HAP-1 (cell line): ENCODE measurements around the gene CNP.

ENCODE experiments used
- DNase-seq, 2 experiments: peaks; one replicate each; pipeline ENCODE4 v3.0.0-alpha.2; 2016 to 2020; ENCODE audit warnings: low spot score in 2 of 2
- H3K27me3 ChIP-seq: fragments of 250-450 bp; sonication (Bioruptor Pico); 2 replicates; pipeline ENCODE4 v1.5.1; 2020; ENCODE audit warnings: low read depth, mild to moderate bottlenecking, moderate library complexity
- H3K36me3 ChIP-seq: fragments of 250-450 bp; sonication (Bioruptor Pico); replicated peaks from 2 replicates; pipeline ENCODE4 v1.5.1; 2020; ENCODE audit warnings: mild to moderate bottlenecking
- H3K4me1 ChIP-seq: fragments of 250-450 bp; sonication (Bioruptor Pico); 2 replicates; pipeline ENCODE4 v1.5.1; 2020; ENCODE audit warnings: mild to moderate bottlenecking
- H3K4me3 ChIP-seq: fragments of 250-450 bp; sonication (Bioruptor Pico); 2 replicates; pipeline ENCODE4 v1.5.1; 2020; ENCODE audit warnings: mild to moderate bottlenecking, moderate library complexity
- H3K9me3 ChIP-seq: fragments of 250-450 bp; sonication (Bioruptor Pico); 2 replicates; pipeline ENCODE4 v1.5.1; 2020; ENCODE audit warnings: mild to moderate bottlenecking, moderate library complexity
- in situ Hi-C: fragments of 300-500 bp; cut with MboI; formaldehyde crosslinking; loops from 3 replicates; pipeline ENCODE4 v1.14.3; 2020; ENCODE audit warnings: low sequenced_read_pairs, inconsistent platforms, mixed read lengths

Gene CNP

DNA sequence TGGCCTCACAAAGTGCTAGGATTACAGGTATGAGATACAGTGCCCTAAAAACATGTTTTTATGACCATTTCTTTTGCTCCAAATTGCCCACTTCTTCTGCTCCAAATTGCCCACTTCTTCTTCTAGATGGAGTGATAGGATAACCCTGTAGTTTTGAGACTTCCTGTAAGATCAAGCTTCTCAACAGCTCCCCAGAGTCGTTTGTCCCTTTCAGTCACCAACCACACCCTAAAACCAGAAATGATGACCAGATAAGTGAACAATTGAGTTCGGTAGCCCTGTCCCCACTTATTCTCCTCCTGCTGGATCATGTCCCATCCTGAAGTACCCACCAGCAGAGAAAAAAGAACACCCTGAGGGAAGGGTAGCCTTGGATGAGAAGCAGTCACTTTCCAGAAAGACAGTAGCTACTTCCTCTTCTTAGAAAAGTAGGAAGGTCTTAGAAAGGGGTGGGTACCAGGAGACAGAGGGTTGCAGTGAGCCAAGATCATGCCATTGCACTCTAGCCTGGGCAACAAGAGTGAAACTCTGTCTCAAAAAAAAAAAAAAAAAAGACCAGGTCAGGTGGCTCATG lies 33.7 kb upstream of the CNP start:
- no peak overlapping the region for H3K4me3 ChIP-seq
- H3K9me3 ChIP-seq: no peaks in the 10 kb centered on the region
- no peaks in the 10 kb centered on the region for H3K36me3 ChIP-seq
- no peaks in the 10 kb centered on the region for H3K27me3 ChIP-seq
- in situ Hi-C loops: no loop called here
- DNase-seq: no peak
- H3K4me1 ChIP-seq: peaks cover 5% of the 10 kb centered on the region; the same call in 1 of the 2 replicates

DNA sequence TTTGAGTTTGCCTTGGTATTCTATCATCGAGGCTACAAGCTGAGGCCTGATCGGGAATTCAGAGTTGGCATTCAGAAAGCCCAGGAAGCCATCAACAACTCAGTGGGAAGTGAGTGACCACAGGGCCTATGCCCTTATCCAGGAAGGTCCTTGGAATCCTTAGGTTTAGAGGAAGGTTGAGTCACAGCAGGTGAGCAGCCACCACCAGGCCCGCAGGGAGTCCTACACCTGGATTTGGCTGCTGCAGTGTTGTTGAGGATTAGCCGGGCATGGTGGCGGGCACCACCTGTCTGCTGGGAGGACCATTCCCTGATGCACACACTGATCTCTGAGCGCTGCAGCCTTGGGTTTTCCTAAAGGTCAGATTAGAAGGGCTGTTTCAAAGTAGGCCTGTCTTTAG lies 31.0 kb upstream of the CNP start:
- in situ Hi-C loops: no loop called here
- Histone ChIP-seq H3K36me3 (no peaks in the 10 kb centered on the region), H3K4me3 (no peak overlapping the region), H3K9me3 (no peaks in the 10 kb centered on the region), H3K27me3 (no peaks in the 10 kb centered on the region), H3K4me1 (no peaks in the 10 kb centered on the region)
- DNase-seq: no peak

DNA sequence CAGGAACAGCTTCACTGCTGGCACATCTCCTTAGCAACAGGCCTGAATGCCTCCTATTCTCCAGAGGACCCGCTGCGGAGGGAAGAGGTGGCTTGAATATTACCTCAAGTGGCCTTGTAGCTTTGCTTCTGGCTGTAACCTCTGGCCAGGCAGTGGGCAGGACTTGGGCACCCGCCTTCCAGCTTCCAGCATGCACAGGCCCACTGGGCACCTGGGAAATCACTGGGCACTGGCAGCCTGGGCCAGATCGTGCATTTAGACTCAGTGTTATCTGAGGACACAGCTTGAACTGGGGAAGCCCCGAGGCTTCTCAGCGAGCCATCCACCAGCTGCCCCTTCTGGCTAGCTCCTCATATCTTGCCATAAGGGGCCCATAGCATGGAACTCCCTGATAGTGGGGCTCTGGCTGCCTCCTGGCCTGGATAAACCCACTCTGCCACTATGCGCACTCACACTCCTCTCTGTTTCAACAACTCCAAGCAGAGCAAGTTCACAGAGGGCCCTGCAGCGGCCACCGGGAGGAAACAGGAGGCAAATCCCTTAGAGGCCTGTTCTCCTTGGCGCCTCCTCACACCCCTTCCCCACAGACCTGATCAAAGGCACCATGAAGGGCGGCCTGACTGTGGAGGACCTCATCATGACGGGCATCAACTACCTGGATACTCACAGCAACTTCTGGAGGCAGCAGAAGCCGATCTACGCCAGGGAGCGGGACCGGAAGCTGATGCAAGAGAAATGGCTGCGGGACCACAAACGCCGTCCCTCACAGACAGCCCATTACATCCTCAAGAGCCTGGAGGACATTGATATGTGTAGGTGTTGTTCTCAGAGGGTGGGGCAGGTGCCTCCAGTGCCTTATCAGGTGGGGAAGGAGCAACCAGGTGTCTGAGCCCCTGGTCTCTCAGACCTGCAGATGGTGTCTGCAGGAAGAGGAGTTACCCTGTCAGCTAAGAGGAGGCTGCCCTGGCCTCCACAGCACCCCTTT lies 28.3 kb upstream of the CNP start:
- in situ Hi-C loops: no loop called here
- DNase-seq: no peak
- no peak overlapping the region for H3K4me3 ChIP-seq
- no peaks in the 10 kb centered on the region for H3K27me3 ChIP-seq
- no peaks in the 10 kb centered on the region for H3K36me3 ChIP-seq
- H3K9me3 ChIP-seq: no peaks in the 10 kb centered on the region
- H3K4me1 ChIP-seq: no peaks in the 10 kb centered on the region

DNA sequence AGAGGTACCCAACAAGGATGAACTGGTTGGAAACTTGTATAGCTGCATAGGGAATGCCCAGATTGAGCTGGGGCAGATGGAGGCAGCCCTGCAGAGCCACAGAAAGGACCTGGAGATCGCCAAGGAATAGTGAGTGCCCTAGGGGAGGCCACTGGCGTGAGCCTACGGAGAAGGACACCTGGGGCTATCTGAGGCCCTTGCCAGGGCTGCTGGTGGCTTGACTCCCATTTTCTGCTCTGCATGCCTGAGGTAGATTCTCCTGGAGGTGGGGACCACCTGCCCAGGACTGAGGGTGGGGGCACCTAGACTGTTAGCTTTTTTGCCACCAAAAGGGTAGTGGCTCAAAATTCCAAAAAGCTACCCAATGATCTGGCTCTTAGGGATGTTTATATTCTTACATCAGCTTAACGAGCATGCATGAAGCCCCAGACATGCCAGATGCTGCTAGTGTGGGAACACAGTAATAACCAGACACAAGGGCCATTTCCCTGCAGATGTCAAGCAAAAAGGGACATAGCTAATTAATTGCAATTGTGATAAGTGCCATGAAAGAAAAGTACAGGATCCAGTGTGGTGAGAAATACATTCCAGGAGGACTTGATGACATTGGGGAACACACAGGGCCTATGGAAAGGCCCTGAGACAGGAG lies 27.4 kb upstream of the CNP start:
- H3K27me3 ChIP-seq: no peaks in the 10 kb centered on the region
- no peak for DNase-seq
- H3K9me3 ChIP-seq: no peaks in the 10 kb centered on the region
- in situ Hi-C loops: no loop called here
- H3K4me3 ChIP-seq: no peak overlapping the region
- no peaks in the 10 kb centered on the region for H3K4me1 ChIP-seq
- H3K36me3 ChIP-seq: no peaks in the 10 kb centered on the region

DNA sequence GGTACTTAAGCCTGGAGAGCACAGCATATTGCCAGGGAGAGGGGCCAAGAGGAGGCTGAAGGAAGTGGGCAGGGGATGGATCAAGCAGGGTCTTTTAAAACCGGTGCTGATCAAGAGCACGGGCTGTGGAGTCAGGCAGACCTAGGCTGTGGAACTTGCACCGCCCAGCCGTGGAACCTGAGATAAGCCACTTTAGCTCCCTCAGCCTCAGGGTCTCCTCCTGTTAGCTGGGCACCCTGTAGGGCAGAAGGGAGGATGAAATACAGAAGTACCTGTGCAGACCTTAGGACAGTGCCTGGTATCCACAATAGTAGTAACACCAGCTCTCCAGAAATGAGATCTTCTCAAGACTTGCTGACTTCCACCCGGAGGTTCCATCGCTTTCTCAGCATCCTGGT lies 26.9 kb upstream of the CNP start:
- H3K4me3 ChIP-seq: no peak overlapping the region
- no peaks in the 10 kb centered on the region for H3K36me3 ChIP-seq
- DNase-seq: no peak
- no peaks in the 10 kb centered on the region for H3K27me3 ChIP-seq
- H3K4me1 ChIP-seq: no peaks in the 10 kb centered on the region
- in situ Hi-C loops: no loop called here
- H3K9me3 ChIP-seq: no peaks in the 10 kb centered on the region

DNA sequence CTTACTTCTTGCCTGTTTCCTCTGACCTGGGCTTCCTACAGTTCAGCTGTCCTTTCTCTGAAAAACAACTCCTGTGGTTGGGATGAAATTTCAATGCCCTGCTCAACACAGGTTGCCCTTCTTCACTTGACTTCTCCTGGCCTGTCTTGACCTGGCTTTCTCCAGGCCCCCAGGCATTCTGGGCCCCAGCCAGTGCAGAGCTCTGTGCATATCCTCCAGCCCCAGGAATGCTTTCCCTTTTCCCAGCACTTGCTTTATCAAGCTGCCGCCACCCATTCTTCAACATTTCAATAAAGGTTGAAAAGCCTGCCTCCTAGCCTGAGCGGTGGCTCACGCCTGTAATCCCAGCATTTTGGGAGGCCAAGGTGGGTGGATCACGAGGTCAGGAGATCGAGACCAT lies 25.4 kb upstream of the CNP start:
- DNase-seq: no peak
- in situ Hi-C loops: no loop called here
- H3K4me3 ChIP-seq: no peak overlapping the region
- no peaks in the 10 kb centered on the region for H3K9me3 ChIP-seq
- no peaks in the 10 kb centered on the region for H3K27me3 ChIP-seq
- H3K4me1 ChIP-seq: no peaks in the 10 kb centered on the region
- no peaks in the 10 kb centered on the region for H3K36me3 ChIP-seq

DNA sequence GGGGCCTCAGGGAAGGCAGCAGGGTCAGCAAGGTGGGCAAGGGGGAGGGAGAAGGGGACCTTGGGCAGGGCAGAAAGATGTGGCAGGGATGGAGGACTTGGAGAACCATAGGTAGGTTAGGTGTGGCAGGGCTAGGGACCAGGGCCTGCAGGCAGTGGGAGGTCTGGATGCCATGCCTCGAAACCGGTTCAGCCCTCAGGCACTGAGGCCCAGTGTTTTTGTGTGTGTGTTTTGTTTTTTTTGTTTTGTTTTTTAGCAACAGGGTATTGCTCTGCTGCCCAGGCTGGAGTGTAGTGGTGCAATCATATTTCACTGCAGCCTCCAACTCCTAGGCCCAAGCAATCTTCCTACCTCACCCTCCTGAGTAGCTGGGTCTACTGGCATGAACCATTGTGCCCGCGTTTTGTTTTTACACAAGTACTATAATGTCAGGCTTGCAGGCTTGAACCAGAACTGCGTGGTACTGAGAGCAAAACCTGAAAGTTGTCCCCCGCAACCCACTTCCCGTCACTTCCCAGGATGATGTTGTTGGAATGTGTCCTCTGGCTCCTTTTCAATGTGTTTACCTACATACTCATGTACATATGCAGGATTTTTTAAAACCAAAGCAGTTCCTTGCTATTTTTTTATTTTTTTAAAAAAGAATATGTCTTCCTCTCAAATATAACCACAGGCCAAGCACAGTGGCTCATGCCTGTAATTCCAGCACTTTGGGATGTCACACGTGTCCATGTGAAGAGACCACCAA lies 23.8 kb upstream of the CNP start:
- in situ Hi-C loops: no loop called here
- Histone ChIP-seq H3K36me3 (no peaks in the 10 kb centered on the region), H3K9me3 (no peaks in the 10 kb centered on the region), H3K27me3 (no peaks in the 10 kb centered on the region), H3K4me3 (no peak overlapping the region), H3K4me1 (no peaks in the 10 kb centered on the region)
- no peak for DNase-seq

DNA sequence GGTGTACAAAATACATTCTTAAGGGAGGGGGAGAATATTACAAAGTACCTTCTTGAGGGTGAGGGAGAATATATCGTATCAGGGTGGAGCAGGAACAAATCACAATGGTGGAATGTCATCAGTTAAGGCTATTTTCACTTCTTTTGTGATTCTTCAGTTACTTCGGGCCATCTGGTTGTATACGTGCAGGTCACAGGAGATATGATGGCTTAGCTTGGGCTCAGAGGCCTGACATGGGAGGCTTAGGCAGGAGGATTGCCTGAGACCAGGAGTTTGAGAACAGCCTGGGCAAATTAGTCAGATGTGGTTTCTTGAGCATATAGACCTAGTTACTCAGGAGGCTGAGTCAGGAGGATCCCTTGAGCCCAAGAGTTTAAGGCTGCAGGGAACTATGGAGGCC lies 23.1 kb upstream of the CNP start:
- Histone ChIP-seq H3K27me3 (no peaks in the 10 kb centered on the region), H3K4me1 (no peaks in the 10 kb centered on the region), H3K36me3 (no peaks in the 10 kb centered on the region), H3K9me3 (no peaks in the 10 kb centered on the region), H3K4me3 (no peak overlapping the region)
- in situ Hi-C loops: no loop called here
- no peak for DNase-seq

DNA sequence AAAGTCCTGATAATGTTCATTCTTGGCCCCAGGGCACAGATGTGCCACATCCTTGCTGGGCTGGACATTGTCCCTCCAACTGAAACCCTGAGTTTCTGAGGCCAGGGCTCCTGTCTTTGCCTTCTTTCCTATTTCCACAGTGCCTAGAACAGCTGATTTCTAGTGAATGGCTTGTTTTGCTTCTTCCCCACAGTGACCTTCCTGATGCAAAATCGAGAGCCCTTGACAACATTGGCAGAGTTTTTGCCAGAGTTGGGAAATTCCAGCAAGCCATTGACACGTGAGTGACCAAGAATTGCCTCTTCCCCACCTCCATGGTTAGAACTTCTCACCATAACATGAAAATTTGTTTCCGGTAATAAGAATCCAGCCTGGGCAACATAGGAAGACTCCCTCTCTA lies 21.7 kb upstream of the CNP start:
- no peak for DNase-seq
- Histone ChIP-seq H3K4me3 (no peak overlapping the region), H3K27me3 (no peaks in the 10 kb centered on the region), H3K4me1 (no peaks in the 10 kb centered on the region), H3K36me3 (no peaks in the 10 kb centered on the region), H3K9me3 (no peaks in the 10 kb centered on the region)
- in situ Hi-C loops: no loop called here

DNA sequence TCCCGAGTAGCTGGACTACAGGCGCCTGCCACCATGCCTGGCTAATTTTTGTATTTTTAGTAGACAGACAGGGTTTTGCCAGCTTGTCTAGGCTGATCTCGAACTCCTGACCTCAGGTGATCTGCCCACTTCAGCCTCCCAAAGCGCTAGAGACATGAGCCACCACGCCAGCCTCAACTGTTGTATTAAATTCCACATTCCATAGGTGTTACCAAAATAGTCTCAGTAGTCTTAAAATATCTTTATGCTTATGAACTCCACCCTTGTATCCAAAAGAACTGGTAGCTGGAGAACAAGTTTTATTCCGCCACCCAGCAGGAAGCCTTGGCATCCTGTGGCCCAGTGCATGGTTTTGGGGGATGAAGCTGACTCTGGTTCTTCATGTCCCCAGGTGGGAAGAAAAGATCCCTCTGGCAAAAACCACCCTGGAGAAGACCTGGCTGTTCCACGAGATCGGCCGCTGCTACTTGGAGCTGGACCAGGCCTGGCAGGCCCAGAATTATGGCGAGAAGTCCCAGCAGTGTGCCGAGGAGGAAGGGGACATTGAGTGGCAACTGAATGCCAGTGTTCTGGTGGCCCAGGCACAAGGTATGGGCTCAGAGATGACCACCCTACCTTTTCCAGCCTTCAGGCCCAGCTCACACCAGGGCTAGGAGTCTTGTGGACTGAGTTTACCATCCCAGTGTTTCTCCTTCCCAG lies 17.7 kb upstream of the CNP start:
- no peak for DNase-seq
- no peak overlapping the region for H3K4me3 ChIP-seq
- no peaks in the 10 kb centered on the region for H3K4me1 ChIP-seq
- H3K9me3 ChIP-seq: no peaks in the 10 kb centered on the region
- in situ Hi-C loops: no loop called here
- H3K36me3 ChIP-seq: no peaks in the 10 kb centered on the region
- H3K27me3 ChIP-seq: no peaks in the 10 kb centered on the region

DNA sequence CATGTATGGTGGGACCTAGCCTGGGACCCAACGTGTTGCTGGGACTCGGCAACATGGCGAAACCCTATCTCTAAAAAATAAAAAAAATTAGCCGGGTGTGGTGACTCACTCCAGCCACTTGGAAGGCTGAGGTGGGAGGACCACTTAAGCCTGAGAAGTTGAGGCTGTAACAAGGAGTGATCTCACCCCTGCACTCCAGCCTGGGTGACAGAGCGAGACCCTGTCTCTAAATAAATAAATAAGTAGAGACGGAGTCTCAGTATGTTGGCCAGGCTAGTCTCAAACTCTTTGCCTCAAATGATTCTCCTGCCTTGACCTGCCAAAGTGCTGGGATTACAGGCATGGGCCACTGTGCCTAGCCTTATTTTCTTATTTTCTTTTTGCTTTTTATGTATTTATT lies 10.1 kb upstream of the CNP start:
- no peak for DNase-seq
- H3K9me3 ChIP-seq: no peaks in the 10 kb centered on the region; the same call in 1 of the 2 replicates
- H3K36me3 ChIP-seq: no peaks in the 10 kb centered on the region
- H3K4me1 ChIP-seq: no peaks in the 10 kb centered on the region
- H3K4me3 ChIP-seq: no peak overlapping the region
- H3K27me3 ChIP-seq: no peaks in the 10 kb centered on the region
- in situ Hi-C loops: no loop called here

DNA sequence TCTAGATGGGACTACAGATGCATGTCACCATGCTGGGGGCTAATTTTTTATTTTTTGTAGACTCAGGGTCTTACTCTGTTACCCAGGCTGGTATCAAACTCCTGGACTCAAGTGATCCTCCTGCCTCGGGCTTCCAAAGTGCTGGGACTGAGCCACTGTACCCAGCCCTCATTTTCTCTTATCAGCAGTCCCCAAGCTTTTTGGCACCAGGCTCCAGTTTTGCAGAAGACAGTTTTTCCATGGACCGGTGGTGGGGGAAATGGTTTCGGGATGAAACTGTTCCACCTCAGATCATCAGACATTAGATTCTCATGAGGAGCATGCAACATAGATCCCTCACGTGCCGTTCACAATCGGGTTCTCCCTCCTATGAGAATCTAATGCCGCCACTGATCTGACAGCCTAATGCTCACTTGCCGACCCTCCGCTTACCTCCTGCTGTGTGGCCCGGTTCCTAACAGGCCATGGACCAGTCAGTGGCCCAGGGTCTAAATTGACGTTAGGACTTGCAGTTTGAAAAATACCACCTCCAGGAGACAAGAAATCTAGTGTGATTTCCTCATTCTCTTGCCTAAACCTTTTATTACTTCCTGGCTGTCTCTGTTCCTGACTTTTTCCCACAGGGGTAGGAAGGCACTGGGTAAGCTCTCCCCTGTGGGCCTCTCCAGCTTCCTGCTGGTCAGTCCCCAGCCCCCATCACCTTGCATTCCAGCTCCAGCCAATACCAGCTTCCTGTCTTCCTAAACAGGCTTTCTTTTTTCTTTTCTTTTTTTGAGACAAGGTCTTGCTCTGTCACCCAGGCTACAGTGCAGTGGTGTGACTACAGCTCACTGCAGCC lies 9.3 kb upstream of the CNP start:
- Histone ChIP-seq H3K27me3 (no peaks in the 10 kb centered on the region), H3K4me3 (no peak overlapping the region), H3K4me1 (no peaks in the 10 kb centered on the region), H3K9me3 (no peaks in the 10 kb centered on the region; the same call in 1 of the 2 replicates), H3K36me3 (no peaks in the 10 kb centered on the region)
- DNase-seq: no peak
- in situ Hi-C loops: no loop called here
